DOHH2 (cell line): Measurements from ENCODE around the gene PADI3.

Source experiments
- H3F3A ChIP-seq: fragments of 200-600 bp; sonication (generic), shearing (Covaris generic); 2 replicates; pipeline ENCODE4 v1.6.0; 2016; ENCODE audit warnings: antibody characterized with exemption, mild to moderate bottlenecking; ENCODE audit not compliant: control insufficient read depth, insufficient read depth
- H3K27ac ChIP-seq: fragments of 200-600 bp; sonication (generic); 2 replicates; pipeline ENCODE4 v1.5.1; 2014; ENCODE audit warnings: low read depth, mild to moderate bottlenecking, low read length, moderate library complexity
- H3K27me3 ChIP-seq: fragments of 200-600 bp; sonication (generic); 2 replicates; pipeline ENCODE4 v1.6.1; 2014; ENCODE audit warnings: mild to moderate bottlenecking, low read length, mixed read lengths; ENCODE audit not compliant: control insufficient read depth
- H3K36me3 ChIP-seq: fragments of 200-600 bp; sonication (generic); 2 replicates; pipeline ENCODE4 v1.6.1; 2014; ENCODE audit warnings: mild to moderate bottlenecking, low read length, moderate library complexity, mixed read lengths; ENCODE audit not compliant: control insufficient read depth
- H3K4me1 ChIP-seq: fragments of 200-600 bp; sonication (generic); 2 replicates; pipeline ENCODE4 v1.6.1; 2014; ENCODE audit warnings: mild to moderate bottlenecking, low read length, mixed read lengths; ENCODE audit not compliant: control insufficient read depth
- H3K4me2 ChIP-seq: fragments of 200-600 bp; sonication (generic); 2 replicates; pipeline ENCODE4 v1.6.0; 2014; ENCODE audit warnings: mild to moderate bottlenecking, low read length, moderate library complexity
- H3K4me3 ChIP-seq: fragments of 200-600 bp; sonication (generic); 2 replicates; pipeline ENCODE4 v1.5.1; 2014; ENCODE audit warnings: mild to moderate bottlenecking, low read length, mixed read lengths
- H3K79me2 ChIP-seq: fragments of 200-600 bp; sonication (generic); 2 replicates; pipeline ENCODE4 v1.6.1; 2014; ENCODE audit warnings: mild to moderate bottlenecking, low read length, mixed read lengths; ENCODE audit not compliant: control insufficient read depth
- H3K9me2 ChIP-seq: fragments of 200-600 bp; sonication (generic); replicated peaks from 2 replicates; pipeline ENCODE4 v1.6.1; 2014; ENCODE audit warnings: mild to moderate bottlenecking, low read length, mixed read lengths; ENCODE audit not compliant: control insufficient read depth
- H3K9me3 ChIP-seq: fragments of 200-600 bp; sonication (generic); 2 replicates; pipeline ENCODE4 v1.6.1; 2014; ENCODE audit warnings: antibody characterized with exemption, low read length, mixed read lengths; ENCODE audit not compliant: control insufficient read depth, insufficient read depth
- H4K20me1 ChIP-seq: fragments of 200-600 bp; sonication (generic); 2 replicates; pipeline ENCODE4 v1.6.0; 2014; ENCODE audit warnings: low read depth, mild to moderate bottlenecking, antibody characterized with exemption, low read length, moderate library complexity; ENCODE audit not compliant: control insufficient read depth, insufficient read depth
- EZH2phosphoT487 ChIP-seq: fragments of 200-600 bp; sonication (generic); IDR thresholded peaks from 2 replicates; pipeline ENCODE4 v1.6.1; 2017; ENCODE audit warnings: borderline replicate concordance, mild to moderate bottlenecking, antibody characterized with exemption, low read length, moderate library complexity, mixed read lengths
- TF ChIP-seq, protein P1 (sequence below): fragments of 200-600 bp; sonication (generic); IDR thresholded peaks from one replicate; pipeline ENCODE4 v1.5.1; 2014; ENCODE audit warnings: antibody characterized with exemption, mild to moderate bottlenecking, low read depth, low read length; ENCODE audit not compliant: poor library complexity, severe bottlenecking

The PADI3 gene

DNA sequence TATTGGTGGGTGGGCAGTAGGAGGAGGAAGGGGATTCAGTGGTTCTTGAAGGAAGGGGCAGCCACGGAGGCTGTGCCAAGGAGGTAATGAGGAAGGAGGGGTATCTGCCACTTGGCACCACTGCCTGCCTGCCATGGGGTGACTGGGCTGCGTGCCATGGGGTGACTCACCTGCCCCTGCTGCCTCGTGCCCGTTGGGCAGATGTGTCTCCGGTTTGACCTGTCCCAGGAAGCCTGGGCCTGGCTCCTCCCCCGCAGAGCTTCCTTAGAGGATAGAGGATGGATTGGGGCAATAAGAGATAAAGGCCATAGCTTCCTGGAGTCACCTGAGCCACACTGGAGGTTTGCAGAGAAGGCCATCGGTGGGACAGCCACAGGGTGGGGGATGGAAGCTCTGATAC is 1.7 kb downstream of the PADI3 start:
- Histone ChIP-seq H4K20me1 (no peaks in the 10 kb centered on the region), H3K27me3 (peaks cover 14% of the 10 kb centered on the region), H3K9me3 (no peaks in the 10 kb centered on the region), H3K27ac (no peak overlapping the region), H3K4me3 (no peak overlapping the region), H3K36me3 (no peaks in the 10 kb centered on the region), H3F3A (no peaks in the 10 kb centered on the region), H3K4me2 (no peak overlapping the region), H3K79me2 (no peaks in the 10 kb centered on the region), H3K9me2 (no peaks in the 10 kb centered on the region), H3K4me1 (no peaks in the 10 kb centered on the region)
- no peak for TF ChIP-seq EZH2phosphoT487
- TF ChIP-seq, protein P1, sequence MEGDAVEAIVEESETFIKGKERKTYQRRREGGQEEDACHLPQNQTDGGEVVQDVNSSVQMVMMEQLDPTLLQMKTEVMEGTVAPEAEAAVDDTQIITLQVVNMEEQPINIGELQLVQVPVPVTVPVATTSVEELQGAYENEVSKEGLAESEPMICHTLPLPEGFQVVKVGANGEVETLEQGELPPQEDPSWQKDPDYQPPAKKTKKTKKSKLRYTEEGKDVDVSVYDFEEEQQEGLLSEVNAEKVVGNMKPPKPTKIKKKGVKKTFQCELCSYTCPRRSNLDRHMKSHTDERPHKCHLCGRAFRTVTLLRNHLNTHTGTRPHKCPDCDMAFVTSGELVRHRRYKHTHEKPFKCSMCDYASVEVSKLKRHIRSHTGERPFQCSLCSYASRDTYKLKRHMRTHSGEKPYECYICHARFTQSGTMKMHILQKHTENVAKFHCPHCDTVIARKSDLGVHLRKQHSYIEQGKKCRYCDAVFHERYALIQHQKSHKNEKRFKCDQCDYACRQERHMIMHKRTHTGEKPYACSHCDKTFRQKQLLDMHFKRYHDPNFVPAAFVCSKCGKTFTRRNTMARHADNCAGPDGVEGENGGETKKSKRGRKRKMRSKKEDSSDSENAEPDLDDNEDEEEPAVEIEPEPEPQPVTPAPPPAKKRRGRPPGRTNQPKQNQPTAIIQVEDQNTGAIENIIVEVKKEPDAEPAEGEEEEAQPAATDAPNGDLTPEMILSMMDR, result no peak

- Histone ChIP-seq H3F3A (no peaks in the 10 kb centered on the region), H3K9me3 (no peaks in the 10 kb centered on the region), H3K4me2 (no peak overlapping the region), H3K27ac (no peak overlapping the region), H4K20me1 (no peaks in the 10 kb centered on the region), H3K27me3 (peaks cover 9% of the 10 kb centered on the region), H3K36me3 (no peaks in the 10 kb centered on the region), H3K4me1 (no peaks in the 10 kb centered on the region), H3K79me2 (no peaks in the 10 kb centered on the region), H3K4me3 (no peak overlapping the region), H3K9me2 (no peaks in the 10 kb centered on the region)
- TF ChIP-seq EZH2phosphoT487, result no peak
- TF ChIP-seq, protein P1, result no peak
Observed at GRCh38 chr1:17251246-17251645, 2.3 kb downstream of the PADI3 start.

GRCh38 chr1:17251701-17252376 is 2.9 kb downstream of the PADI3 start:
- no peaks in the 10 kb centered on the region for H4K20me1 ChIP-seq

More at GRCh38 chr1:17251701-17252376, 2.9 kb downstream of the PADI3 start:
- TF ChIP-seq, protein P1, result no peak
- TF ChIP-seq EZH2phosphoT487, result no peak
- H3K4me3 ChIP-seq, result no peak overlapping the region
- H3K9me2 ChIP-seq, result no peaks in the 10 kb centered on the region
- H3K36me3 ChIP-seq, result no peaks in the 10 kb centered on the region
- H3F3A ChIP-seq, result no peaks in the 10 kb centered on the region
- H3K4me2 ChIP-seq, result no peak overlapping the region
- H3K27ac ChIP-seq, result no peak overlapping the region
- H3K9me3 ChIP-seq, result no peaks in the 10 kb centered on the region
- no peaks in the 10 kb centered on the region for H3K79me2 ChIP-seq
- peaks cover 3% of the 10 kb centered on the region for H3K27me3 ChIP-seq
- no peaks in the 10 kb centered on the region for H3K4me1 ChIP-seq
